Kidney epithelial cell (primary cell): ENCODE measurements around the gene HMOX1. TPM values are rescaled to one million over a fixed set of nuclear protein-coding genes. Genes with fewer than 3 reads are reported as not detected.
"Not testable (repeated sequence)": the region's sequence is repeated elsewhere in the genome, so short reads cannot be mapped to it uniquely, and the experiment has no call there.

Experiments
- DNase-seq: peaks from one replicate; pipeline ENCODE4 v3.0.0-alpha.2; 2010; ENCODE audit warnings: low read depth
- H3K27me3 ChIP-seq: 2 replicates; pipeline ENCODE4 v1.6.0; 2011; ENCODE audit warnings: low read length; ENCODE audit not compliant: control insufficient read depth, insufficient read depth
- H3K36me3 ChIP-seq: 2 replicates; pipeline ENCODE4 v1.5.1; 2011; ENCODE audit warnings: low read length; ENCODE audit not compliant: control insufficient read depth, insufficient read depth
- H3K4me3 ChIP-seq: 2 replicates; pipeline ENCODE4 v1.5.1; 2011; ENCODE audit warnings: low read depth, mild to moderate bottlenecking, control low read depth, low read length
- total RNA-seq: library from RNA; depleted of rRNA; stranded (reverse); fragments of >200 nt; gene quantifications from 2 replicates; pipeline ENCODE4 v1.2.3, GENCODE V29; 2015
- TF ChIP-seq, protein P1 (sequence below): IDR thresholded peaks from 2 replicates; pipeline ENCODE4 v1.5.1; 2011; ENCODE audit warnings: mild to moderate bottlenecking, moderate library complexity, low read length, control low read depth, inconsistent platforms; ENCODE audit not compliant: insufficient read depth, poor library complexity, severe bottlenecking

HMOX1 gene
- total RNA-seq, 1 donor from 2014 or later, result 37.7 TPM

DNA sequence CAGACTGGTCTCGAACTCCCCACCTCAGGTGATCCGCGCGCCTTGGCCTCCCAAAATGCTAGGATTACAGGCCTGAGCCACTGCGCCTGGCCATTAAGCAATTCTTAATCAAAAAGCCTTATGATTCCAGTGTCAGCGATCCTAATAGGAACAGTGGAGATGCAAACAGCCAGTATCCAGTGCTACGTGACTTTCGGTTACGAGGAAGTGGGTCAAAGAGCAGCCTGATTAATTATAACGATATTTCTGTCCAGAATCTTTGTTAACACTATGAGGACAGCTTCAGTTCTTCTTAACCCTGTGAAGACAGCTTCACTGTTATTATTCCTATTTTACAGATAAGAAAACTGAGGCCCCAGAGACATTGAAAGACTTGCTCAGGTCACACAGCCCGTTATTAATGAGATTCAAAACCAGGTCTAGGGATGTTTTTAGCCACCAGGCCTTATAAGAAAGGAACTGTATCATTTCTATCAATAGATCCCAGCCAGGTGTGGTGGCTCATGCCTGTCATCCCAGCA lies 17.3 kb upstream of the HMOX1 start:
- H3K4me3 ChIP-seq, result no peak overlapping the region
- no peaks in the 10 kb centered on the region for H3K27me3 ChIP-seq
- TF ChIP-seq, protein P1, sequence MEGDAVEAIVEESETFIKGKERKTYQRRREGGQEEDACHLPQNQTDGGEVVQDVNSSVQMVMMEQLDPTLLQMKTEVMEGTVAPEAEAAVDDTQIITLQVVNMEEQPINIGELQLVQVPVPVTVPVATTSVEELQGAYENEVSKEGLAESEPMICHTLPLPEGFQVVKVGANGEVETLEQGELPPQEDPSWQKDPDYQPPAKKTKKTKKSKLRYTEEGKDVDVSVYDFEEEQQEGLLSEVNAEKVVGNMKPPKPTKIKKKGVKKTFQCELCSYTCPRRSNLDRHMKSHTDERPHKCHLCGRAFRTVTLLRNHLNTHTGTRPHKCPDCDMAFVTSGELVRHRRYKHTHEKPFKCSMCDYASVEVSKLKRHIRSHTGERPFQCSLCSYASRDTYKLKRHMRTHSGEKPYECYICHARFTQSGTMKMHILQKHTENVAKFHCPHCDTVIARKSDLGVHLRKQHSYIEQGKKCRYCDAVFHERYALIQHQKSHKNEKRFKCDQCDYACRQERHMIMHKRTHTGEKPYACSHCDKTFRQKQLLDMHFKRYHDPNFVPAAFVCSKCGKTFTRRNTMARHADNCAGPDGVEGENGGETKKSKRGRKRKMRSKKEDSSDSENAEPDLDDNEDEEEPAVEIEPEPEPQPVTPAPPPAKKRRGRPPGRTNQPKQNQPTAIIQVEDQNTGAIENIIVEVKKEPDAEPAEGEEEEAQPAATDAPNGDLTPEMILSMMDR, result no peak
- no peaks in the 10 kb centered on the region for H3K36me3 ChIP-seq
- DNase-seq, result no peak

DNA sequence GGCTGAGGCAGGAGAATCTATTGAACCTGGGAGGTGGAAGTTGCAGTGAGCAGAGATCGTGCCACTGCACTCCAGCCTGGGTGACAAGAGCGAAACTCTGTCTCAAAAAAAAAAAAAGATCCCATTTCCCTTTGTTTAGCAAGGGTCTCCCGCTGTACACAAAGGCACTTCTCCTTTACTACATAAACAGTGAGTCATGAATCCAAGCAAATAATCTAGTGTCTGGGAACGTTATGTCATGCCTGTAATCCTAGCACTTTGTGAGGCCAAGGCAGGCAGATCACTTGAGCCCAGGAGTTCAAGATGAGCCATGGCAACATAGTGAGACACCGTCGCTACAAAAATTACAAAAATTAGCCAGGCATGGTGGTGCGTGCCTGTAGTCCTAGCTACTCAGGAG lies 16.7 kb upstream of the HMOX1 start:
- DNase-seq, result peak; percentile 49
- not testable (repeated sequence) for H3K4me3 ChIP-seq

DNA sequence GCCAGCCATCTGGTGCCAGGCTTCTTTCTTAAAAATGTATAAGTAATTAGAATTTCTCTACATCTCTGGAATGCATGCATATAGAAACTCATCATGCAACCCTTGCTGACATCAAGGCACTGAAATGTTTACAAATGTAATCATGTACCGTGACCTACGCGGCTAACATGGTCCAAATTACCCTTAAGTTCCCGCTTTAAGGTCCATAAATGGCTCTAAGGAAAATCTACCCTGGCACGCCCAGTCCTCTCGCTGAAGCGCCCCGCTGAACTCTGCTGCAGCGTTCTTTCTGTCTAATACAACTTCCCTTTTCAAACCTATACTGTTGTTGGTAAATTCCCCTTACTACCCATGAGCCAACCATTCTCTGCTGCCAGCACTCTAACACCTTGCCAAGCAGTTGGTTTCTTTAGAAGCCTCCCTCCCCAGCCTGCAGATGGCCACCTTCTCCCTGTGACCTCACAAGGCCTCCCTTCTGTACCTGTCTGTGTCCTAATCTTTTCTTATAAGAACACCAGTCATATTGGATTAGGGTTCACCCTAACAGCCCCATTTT lies 13.5 kb upstream of the HMOX1 start:
- Histone ChIP-seq H3K27me3 (no peaks in the 10 kb centered on the region), H3K36me3 (no peaks in the 10 kb centered on the region), H3K4me3 (no peak overlapping the region)
- no peak for DNase-seq
- TF ChIP-seq, protein P1, result no peak

More for the DNA sequence above, 16.7 kb upstream of the HMOX1 start:
- H3K27me3 ChIP-seq, H3K36me3 ChIP-seq: not testable (repeated sequence)

DNA sequence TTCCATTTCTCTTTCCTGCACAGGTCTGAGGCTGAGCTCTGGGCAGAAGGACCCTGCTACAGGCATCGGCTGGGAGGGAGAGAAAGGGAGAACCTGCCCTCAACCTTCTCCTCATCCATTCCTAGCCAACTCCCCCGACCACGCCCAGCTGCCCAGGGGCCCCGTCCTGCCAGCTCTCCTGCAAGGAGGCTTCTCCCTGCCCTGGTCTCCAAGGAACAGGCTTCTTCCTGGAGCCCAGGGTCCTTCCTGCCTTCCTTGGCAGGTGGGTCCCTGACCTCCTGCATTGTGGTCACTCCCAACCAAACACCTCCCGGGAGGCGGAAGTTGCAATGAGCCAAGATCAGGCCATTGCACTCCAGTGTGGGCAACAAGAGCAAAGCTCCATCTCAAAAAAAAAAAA lies 12.5 kb upstream of the HMOX1 start:
- H3K36me3 ChIP-seq, result no peaks in the 10 kb centered on the region
- DNase-seq, result no peak
- no peaks in the 10 kb centered on the region for H3K27me3 ChIP-seq
- TF ChIP-seq, protein P1, result no peak
- H3K4me3 ChIP-seq, result no peak overlapping the region

DNA sequence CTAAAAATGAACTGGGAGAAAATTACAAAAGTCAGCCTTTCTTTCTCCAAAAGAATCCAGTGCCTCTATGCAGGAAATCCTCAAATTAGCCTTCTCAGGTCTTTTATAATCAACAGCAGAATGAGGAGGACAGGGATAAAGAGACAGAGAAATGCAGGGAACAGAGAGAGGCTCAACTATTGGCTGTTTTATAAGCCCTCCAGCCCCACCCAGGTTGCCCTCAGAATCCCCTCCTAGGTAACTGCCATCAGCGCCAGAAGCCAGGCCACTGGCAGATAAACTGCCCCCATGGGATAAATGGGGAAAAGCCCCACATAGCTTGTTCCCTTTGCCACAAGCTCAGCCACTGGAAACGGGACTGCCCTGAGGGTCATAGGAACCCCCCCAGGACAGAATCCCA lies 10.9 kb upstream of the HMOX1 start:
- TF ChIP-seq, protein P1, result no peak
- no peak overlapping the region for H3K4me3 ChIP-seq
- no peak for DNase-seq
- no peaks in the 10 kb centered on the region for H3K36me3 ChIP-seq
- no peaks in the 10 kb centered on the region for H3K27me3 ChIP-seq

DNA sequence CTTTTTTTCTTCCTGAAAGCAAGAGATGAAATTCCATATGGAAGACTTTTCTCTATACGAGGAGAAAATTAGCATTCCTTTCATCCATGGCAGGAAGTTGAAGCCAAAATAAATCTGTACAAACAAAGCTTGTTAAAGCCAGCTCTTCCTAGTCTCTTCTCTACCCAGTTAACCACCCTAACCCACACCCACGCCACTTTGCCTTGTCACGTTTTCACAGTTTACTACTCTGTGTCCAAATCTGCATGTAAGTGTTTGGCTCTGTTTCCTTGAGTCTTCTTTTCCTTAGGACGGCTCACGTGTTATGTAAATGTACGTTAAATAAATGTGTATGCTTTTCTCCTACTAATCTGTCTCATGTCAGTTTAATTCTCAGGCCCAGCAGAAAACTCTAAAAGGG lies 7.1 kb upstream of the HMOX1 start:
- no peaks in the 10 kb centered on the region for H3K27me3 ChIP-seq
- TF ChIP-seq, protein P1, result no peak
- no peak for DNase-seq
- no peak overlapping the region for H3K4me3 ChIP-seq
- H3K36me3 ChIP-seq, result no peaks in the 10 kb centered on the region
